NAMALWA (cell line): ENCODE measurements around the gene MSMB.
A peak's percentile ranks its signal among the peaks of the same experiment; 100 is the strongest.

Experiments used
- DNase-seq: peaks from one replicate; pipeline ENCODE4 v3.0.0-alpha.2; 2015; ENCODE audit warnings: low spot score

Gene MSMB

DNA sequence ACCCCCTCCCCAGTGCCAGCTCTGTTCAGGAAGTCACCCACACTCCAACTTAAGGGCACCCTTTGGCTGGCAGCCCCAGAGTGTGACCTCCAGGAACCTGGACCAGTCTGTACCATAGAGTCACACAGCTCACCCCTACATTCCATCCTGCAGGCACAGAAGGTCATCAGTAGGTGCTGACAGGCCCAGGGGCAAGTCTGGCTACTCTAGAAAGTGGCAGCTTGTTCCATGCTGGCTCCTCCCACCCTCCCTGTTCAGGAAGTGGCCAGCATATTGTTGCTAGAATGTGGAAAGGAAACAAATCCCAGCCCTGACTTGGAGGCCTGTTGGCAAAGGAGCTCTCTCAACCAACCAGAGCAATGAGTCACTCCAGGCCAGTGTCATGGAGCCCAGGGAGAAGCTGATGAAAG lies 12.5 kb downstream of the MSMB start:
- DNase-seq: no peak

DNA sequence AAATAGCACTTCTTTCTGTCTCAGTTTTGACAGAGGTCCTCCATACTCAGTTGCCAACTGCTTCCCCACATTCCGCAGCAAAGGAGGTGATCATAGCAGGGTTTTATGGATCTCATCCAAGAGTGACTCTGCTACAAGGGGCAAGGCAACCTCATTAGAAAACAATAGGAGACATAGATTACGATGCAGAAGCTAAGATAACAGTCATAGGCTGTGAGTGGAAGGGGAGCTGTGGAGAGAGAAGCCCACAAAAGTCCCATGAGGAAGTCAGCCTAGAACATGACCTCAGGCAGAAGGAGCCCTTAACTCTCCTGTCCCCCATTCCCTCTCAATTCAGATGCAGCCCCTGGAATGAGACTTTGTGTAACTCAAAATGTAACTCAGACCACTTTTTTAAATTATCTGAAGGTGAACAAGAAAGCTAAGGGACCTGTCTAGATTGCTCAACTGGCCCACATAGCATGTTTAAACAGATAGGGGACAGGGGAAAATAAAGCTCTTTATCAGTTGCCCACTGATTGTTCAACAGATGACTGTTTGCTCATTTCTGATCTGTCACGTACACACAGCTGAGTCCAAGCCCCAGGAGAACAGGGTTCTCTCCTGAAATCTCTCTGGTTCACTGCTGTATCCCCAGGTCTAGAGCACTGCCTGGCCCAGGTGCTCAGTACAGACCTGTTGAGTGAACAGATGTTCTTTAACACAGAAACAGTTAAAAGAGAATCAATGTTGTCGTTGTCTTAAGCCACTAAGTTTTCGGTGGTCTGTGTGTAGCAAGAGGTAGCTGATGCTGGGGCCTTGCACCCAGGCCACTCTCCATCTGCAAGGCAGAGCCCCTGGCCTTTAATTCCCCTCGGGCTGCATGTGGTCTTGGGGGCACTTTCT lies 14.2 kb downstream of the MSMB start:
- DNase-seq: no peak

DNA sequence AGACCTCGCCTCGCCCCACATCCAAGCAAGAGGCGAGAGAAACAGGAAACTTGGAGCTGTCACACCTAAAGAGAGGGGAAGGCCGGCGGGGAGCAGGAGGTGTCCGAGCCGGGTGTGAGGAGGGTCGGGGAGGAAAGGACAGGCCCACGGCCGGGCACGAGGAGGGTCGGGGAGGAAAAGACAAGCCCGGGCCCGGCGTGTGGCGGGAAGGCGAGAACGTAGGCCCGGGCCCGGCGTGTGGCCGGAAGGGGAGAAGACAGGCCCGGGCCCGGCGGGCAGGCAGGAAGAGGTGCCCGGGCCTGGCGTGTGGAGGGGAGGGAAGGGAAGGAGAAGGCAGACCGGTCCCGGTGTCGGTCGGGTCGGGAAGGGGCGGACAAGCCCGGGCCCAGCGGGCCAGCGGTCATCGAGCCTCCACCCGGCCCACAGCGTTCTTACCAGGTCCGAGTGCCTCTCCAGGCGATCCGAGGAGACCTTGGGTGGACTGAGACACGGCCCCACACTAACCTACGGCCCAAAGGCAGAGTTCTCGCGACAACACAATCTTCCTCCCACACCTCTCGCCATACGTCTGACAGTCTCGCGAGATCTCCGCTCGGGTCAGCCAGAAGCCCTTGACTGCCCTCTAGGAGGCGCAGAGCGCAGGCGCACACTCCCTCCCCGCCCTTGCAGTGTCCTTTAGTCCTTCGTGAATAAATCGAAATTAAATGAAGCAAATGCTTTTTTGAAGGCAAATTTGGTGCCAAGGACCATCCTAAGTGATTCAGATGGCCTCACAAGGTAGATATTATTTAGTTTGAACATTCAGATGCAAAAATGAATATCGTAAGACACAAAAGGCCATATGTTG lies 15.8 kb downstream of the MSMB start, which contains the start of gene NCOA4:
Gene NCOA4, minus strand, starts transcription at position 533 of the 847 bp plus-strand sequence. CDS start 13,943 bp downstream, outside the sequence.
- DNase-seq: peak; percentile 98

DNA sequence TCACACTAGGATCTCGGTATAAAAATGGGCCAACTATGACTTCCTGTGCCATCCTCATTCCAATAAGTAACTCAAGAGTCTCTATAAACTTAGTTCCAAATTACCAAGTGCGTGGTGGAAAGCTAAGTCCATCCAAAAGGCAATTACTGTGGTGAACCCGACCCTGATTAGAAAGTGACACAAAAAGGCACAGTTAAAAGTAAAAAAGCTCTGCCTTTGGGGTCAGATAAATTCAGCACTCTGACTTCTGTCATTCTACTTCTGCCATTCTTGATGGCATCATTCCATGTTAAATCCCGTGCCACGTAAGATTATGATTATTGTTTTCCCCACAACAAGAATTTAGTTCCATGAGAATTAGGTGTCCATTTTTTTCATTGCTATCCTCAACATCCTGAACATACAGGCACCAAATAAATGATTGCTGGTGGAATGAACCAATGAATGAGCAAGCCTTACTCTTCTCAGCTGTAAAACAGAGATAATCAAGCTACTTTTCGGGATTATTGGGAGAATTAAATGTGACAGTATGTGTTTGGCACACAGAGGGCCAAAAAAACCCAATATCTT lies 16.5 kb downstream of the MSMB start:
- peak; percentile 33 for DNase-seq

- peak; percentile 86 for DNase-seq
Measured at GRCh38 chr10:46028584-46029460, 17.2 kb downstream of the MSMB start.

- DNase-seq: no peak
Measured at GRCh38 chr10:46026106-46026505, 20.0 kb downstream of the MSMB start.

DNA sequence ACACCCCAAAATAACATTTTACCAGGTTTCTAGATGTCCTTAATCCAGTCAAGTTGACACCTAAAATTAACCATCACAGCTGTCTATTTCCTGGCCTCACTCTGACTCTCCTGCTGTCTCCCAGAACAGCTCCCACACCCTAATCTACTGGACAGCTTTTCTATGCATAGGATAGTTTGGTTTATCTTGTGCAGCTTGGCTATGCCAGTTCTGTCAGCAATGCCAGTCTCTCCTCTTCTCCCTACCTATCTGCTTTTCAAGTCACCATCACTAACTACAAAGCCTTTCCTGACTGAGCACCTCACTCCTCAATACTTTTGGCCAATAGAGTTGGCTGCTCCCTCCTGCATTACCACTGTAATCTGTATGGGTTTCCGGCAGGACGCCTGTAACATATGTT lies 20.7 kb downstream of the MSMB start:
- no peak for DNase-seq

DNA sequence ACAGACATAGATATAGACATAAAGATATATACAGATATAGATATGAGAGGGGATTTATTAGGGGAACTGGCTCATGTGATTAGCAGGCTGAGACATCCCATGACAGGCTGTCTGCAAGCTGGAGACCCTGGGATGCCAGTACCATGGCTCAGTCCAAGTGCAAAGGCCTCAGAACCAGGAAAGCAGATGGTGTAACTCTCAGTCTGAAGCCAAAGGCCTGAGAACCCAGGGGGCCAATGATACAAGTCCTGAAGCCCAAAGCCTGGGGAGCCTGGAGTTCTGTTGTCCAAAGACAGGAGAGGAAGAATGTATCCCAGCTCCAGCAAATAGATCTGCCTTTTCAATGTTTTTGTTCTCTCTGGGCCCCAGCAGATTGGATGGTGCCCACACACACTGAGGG lies 21.1 kb downstream of the MSMB start:
- no peak for DNase-seq

GRCh38 chr10:46022978-46023702 lies 22.9 kb downstream of the MSMB start:
- DNase-seq: no peak

GRCh38 chr10:46020344-46020657 lies 25.8 kb downstream of the MSMB start:
- DNase-seq: no peak

- DNase-seq: peak; percentile 58
Measured at GRCh38 chr10:46019569-46020343, 26.3 kb downstream of the MSMB start.

GRCh38 chr10:46019177-46019528 lies 26.9 kb downstream of the MSMB start:
- no peak for DNase-seq

DNA sequence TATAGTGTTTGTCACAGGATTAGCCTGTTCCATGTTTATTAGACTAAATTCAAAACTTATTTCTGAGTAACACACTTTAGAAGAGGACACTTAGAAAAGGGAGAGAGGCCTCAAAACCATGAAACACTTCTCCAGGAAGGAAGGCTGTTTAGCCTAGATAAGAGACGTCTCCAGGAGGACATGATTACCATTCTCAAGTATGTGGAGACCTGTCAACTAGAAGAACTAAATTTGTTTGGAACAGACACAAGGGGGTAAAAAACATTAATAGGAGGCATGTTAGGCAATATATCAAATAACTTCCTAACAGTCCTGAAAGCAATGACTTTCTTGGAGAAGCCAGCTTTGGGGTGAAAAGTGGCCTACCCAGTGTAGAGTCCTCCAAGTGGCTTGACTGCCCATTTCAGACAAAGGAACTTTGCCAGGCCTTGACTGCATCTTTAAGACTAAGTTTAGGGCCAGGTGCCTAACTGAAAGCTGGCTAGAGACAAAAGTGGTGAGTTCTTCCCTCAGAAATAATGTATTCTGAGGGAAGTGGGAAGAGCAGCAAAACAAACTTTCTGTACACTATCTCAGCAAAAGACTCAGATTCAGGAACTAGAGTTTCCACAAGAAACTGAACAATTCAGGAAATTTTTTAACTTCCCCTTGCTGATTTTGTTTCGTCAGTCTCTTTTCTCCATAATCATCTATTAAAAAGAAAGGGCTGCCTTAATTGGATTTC lies 27.5 kb downstream of the MSMB start:
- DNase-seq: no peak

- DNase-seq: no peak
Measured at GRCh38 chr10:46017733-46018132, 28.3 kb downstream of the MSMB start.

DNA sequence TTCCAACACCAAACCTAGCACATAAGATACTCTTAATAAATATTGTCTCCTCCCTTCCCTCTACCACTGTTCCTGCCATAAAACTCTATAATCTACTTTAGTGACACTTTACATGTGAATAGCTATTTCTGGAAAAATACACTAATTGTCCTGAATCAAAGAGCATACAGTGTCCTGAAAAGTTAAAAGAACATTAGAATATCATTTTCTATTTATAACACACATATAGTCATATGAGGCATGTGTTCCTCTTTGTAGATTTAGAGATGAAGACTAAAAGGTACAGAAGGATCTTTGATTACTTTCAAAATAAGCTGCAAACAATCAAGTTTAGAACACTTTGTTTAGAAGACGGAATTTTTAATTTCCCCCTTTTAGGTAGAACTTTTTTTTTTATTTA lies 29.3 kb downstream of the MSMB start:
- DNase-seq: no peak

DNA sequence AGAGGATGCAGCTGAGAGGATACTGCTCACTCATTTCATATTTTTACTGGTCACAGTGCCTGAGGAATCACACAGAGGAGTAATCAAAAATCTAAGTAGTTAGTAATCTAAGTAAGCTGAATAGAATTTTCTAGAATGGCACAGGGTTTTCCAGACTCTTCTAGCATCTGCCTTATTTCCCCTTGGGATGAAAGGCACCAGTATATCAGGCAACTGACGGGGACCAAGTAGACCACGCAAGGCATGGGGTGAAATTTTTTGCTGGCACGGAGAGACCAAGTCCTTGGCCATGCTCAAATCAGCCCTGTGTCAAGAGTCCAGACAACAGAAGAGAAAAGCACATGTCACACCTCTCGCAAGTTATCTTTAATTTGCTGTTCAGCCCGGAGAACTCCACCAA lies 29.9 kb downstream of the MSMB start:
- no peak for DNase-seq

DNA sequence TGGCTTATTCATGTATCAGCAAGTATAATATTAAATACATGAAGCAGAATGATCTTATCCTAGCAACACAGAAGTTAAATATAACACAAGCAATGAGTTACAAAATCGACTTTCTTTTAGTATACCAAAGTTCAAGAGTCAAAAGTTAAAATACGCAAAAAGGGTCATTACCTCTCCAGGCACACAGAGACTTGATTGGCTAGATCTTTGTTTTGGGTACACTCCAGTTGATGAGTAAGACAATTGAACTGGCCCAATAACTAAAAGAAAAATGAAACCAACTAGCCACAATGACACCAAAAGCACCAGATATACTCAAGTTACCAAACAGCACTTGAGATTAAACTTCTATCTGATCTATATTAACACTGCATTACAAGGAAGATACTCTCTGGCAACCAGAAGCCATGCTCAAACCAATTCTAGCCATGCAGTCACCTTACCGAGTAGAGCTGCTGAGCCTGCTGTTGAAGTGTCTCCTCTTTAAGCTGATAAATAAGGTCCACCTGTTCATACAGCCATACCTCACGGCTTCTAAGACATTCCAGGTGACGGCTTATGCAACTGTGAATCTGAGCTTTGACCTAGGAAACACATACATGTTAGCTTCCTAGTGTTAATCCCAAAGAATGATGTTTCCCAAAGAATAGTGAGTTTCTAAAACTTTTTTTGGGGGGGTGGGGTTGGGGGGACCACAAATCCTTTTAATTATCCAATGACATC lies 31.2 kb downstream of the MSMB start:
- DNase-seq: no peak

GRCh38 chr10:46014206-46014605 lies 31.9 kb downstream of the MSMB start:
- no peak for DNase-seq

GRCh38 chr10:46012746-46013145 lies 33.3 kb downstream of the MSMB start:
- DNase-seq: no peak
